OCI-LY3 (cell line): ENCODE results near the gene MYO9A.

Experiments used
- CTCF ChIP-seq: fragments of 200-600, 300-600 bp; sonication (generic); IDR thresholded peaks from 2 replicates; pipeline ENCODE4 v1.5.1; 2014; ENCODE audit warnings: antibody characterized with exemption, low read length, low read depth
- EZH2phosphoT487 ChIP-seq: fragments of 200-600 bp; shearing (Covaris generic); IDR thresholded peaks from 2 replicates; pipeline ENCODE4 v1.6.1; 2018; ENCODE audit warnings: antibody characterized with exemption, mixed run types, low read depth

- TF ChIP-seq CTCF (no peak), EZH2phosphoT487 (no peak)
Measured at GRCh38 chr15:72050700-72051099, 67.2 kb downstream of the MYO9A start.
